Measurements from ENCODE around the gene PEX26. TPM values are rescaled to one million over a fixed set of nuclear protein-coding genes. Genes with fewer than 3 reads are reported as not detected.

The PEX26 gene
- polyA plus RNA-seq, 1 donor from 2014 or later: 30.2 TPM

GRCh38 chr22:18118345-18118915 is 40.6 kb downstream of the PEX26 start:
- no peaks in the 10 kb centered on the region for H3K27me3 ChIP-seq (ENCODE audit: insufficient read depth, low read depth, low read length)
- H4K20me1 ChIP-seq (ENCODE audit: insufficient read depth): no peaks in the 10 kb centered on the region
- no peaks in the 10 kb centered on the region for H3K9me3 ChIP-seq (ENCODE audit: low read length)
- no peak overlapping the region for H3K4me2 ChIP-seq (ENCODE audit: low read length)
- H3K79me2 ChIP-seq (replicated peaks; ENCODE audit: insufficient read depth, low read length): no peaks in the 10 kb centered on the region
- H3F3A ChIP-seq (ENCODE audit: insufficient read depth, low read length, poor library complexity, severe bottlenecking): no peaks in the 10 kb centered on the region
- TF ChIP-seq SMC3 (conservative IDR thresholded peaks at IDR 0.05; ENCODE audit: poor library complexity) (no peak), POLR2AphosphoS5 (IDR thresholded peaks at IDR 0.05) (no peak), REST (IDR thresholded peaks at IDR 0.05; ENCODE audit: borderline replicate concordance) (no peak), RAD21 (conservative IDR thresholded peaks at IDR 0.05) (no peak), MXI1 (conservative IDR thresholded peaks at IDR 0.05; ENCODE audit: poor library complexity, severe bottlenecking) (no peak), TAF1 (IDR thresholded peaks at IDR 0.05; ENCODE audit: low read depth) (no peak), EP300 (conservative IDR thresholded peaks at IDR 0.05; ENCODE audit: poor library complexity, severe bottlenecking) (no peak), EZH2 (IDR thresholded peaks at IDR 0.05; ENCODE audit: borderline replicate concordance, insufficient read depth, low read length, poor library complexity, severe bottlenecking) (no peak)
- TF ChIP-seq, protein P1, sequence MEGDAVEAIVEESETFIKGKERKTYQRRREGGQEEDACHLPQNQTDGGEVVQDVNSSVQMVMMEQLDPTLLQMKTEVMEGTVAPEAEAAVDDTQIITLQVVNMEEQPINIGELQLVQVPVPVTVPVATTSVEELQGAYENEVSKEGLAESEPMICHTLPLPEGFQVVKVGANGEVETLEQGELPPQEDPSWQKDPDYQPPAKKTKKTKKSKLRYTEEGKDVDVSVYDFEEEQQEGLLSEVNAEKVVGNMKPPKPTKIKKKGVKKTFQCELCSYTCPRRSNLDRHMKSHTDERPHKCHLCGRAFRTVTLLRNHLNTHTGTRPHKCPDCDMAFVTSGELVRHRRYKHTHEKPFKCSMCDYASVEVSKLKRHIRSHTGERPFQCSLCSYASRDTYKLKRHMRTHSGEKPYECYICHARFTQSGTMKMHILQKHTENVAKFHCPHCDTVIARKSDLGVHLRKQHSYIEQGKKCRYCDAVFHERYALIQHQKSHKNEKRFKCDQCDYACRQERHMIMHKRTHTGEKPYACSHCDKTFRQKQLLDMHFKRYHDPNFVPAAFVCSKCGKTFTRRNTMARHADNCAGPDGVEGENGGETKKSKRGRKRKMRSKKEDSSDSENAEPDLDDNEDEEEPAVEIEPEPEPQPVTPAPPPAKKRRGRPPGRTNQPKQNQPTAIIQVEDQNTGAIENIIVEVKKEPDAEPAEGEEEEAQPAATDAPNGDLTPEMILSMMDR (IDR thresholded peaks at IDR 0.05; ENCODE audit: poor library complexity, severe bottlenecking): no peak
- H2AFZ ChIP-seq (ENCODE audit: low read depth, low read length): no peak overlapping the region
- no peak overlapping the region for H3K9ac ChIP-seq (ENCODE audit: low read length)
- no peaks in the 10 kb centered on the region for H3K36me3 ChIP-seq (ENCODE audit: insufficient read depth, low read length)
- H3K27ac ChIP-seq (ENCODE audit: low read length): no peak overlapping the region
- no peaks in the 10 kb centered on the region for H3K9me2 ChIP-seq (ENCODE audit: insufficient read depth, low read length)
- H3K4me3 ChIP-seq (ENCODE audit: low read length): no peak overlapping the region

DNA sequence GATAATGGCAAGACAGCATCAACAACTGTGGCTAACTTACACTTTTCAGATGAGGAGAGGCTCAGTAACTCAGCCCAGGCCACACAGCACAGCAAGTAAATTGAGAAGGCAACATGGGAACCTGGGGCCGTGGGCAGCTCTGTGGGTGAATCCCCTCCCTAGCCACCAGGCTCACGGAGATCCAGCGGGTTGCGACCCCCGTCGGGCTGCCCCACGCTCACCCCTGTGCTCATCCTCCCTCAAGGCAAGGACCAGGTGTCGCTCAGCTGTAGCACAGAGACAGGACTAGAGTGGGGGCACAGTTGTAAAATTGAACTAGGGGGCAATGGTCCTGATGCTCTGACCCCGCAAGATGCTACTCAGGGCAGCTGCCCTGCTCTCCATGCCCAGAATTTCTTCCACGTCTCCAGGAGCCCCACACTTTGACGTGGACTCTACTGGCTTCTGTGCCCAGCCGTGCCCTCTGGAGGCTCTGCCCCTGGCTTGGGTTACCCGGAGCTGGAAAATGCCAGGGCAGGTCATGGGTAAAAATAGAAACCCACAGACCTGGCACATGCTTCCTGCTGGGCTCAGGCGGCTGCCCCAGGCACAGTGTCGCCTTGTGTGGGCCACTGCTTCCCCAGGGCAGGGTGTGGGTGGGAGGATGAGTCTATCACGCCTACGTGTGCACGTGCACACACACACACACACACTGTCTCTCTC is 41.8 kb downstream of the PEX26 start:
- H2AFZ ChIP-seq (ENCODE audit: low read depth, low read length): no peak overlapping the region
- no peaks in the 10 kb centered on the region for H3K79me2 ChIP-seq (replicated peaks; ENCODE audit: insufficient read depth, low read length)
- H3K4me3 ChIP-seq (ENCODE audit: low read length): no peak overlapping the region
- no peaks in the 10 kb centered on the region for H4K20me1 ChIP-seq (ENCODE audit: insufficient read depth)
- H3K4me2 ChIP-seq (ENCODE audit: low read length): no peak overlapping the region
- H3F3A ChIP-seq (ENCODE audit: insufficient read depth, low read length, poor library complexity, severe bottlenecking): no peaks in the 10 kb centered on the region
- no peak overlapping the region for H3K27ac ChIP-seq (ENCODE audit: low read length)
- no peaks in the 10 kb centered on the region for H3K27me3 ChIP-seq (ENCODE audit: insufficient read depth, low read depth, low read length)
- no peaks in the 10 kb centered on the region for H3K36me3 ChIP-seq (ENCODE audit: insufficient read depth, low read length)
- no peaks in the 10 kb centered on the region for H3K9me2 ChIP-seq (ENCODE audit: insufficient read depth, low read length)
- no peak overlapping the region for H3K9ac ChIP-seq (ENCODE audit: low read length)
- H3K9me3 ChIP-seq (ENCODE audit: low read length): no peaks in the 10 kb centered on the region
- TF ChIP-seq RAD21 (conservative IDR thresholded peaks at IDR 0.05) (no peak), EP300 (conservative IDR thresholded peaks at IDR 0.05; ENCODE audit: poor library complexity, severe bottlenecking) (no peak), POLR2AphosphoS5 (IDR thresholded peaks at IDR 0.05) (no peak), REST (IDR thresholded peaks at IDR 0.05; ENCODE audit: borderline replicate concordance) (no peak), EZH2 (IDR thresholded peaks at IDR 0.05; ENCODE audit: borderline replicate concordance, insufficient read depth, low read length, poor library complexity, severe bottlenecking) (no peak)

Measured in neural cell (in vitro differentiated cells).